Fibroblast of lung (primary cell): Measurements from ENCODE around the gene HPN.

Experiments
- EZH2 ChIP-seq: IDR thresholded peaks from 2 replicates; pipeline ENCODE4 v1.5.1; 2012; ENCODE audit warnings: low read length, control low read depth, mild to moderate bottlenecking; ENCODE audit errors: missing control alignments
- TF ChIP-seq, protein P1 (sequence below), 2 donors: IDR thresholded peaks in 1 of 2; conservative IDR thresholded peaks in 1 of 2; 1 replicate in 1 of 2; 2 replicates in 1 of 2; pipeline ENCODE4 v1.5.1; 2011 to 2012; ENCODE audit warnings: low read length in 2 of 2, control low read depth in 1 of 2, inconsistent platforms in 1 of 2, low read depth in 1 of 2, mild to moderate bottlenecking in 1 of 2

DNA sequence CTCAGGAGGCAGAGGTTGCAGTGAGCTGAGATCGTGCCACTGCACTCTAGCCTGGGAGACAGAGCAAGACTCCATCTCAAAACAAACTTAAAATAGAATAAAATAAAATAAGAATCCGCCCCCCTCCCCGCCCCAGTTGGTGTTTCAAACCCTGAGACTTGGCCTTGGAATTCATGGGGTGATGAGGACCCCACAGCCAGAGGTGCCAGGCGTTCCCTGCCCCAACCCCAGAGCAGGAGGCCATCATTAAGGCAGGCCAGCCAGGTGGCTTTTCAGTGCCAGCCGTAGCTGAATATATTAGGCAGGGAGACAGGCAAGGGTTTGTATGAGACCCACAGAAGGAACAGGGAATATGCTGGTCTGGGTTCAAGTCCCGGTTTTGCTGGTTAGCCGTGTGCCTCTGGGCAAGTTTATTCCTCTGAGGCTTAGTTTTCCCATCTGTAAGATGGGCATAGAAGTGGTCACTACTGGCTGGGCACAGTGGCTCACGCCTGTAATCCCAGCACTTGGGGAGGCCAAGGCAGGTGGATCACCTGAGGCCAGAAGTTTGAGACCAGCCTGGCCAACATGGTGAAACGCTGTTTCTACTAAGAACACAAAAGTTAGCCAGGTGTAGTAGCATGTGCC is 12.3 kb downstream of the HPN start:
- TF ChIP-seq, protein P1, sequence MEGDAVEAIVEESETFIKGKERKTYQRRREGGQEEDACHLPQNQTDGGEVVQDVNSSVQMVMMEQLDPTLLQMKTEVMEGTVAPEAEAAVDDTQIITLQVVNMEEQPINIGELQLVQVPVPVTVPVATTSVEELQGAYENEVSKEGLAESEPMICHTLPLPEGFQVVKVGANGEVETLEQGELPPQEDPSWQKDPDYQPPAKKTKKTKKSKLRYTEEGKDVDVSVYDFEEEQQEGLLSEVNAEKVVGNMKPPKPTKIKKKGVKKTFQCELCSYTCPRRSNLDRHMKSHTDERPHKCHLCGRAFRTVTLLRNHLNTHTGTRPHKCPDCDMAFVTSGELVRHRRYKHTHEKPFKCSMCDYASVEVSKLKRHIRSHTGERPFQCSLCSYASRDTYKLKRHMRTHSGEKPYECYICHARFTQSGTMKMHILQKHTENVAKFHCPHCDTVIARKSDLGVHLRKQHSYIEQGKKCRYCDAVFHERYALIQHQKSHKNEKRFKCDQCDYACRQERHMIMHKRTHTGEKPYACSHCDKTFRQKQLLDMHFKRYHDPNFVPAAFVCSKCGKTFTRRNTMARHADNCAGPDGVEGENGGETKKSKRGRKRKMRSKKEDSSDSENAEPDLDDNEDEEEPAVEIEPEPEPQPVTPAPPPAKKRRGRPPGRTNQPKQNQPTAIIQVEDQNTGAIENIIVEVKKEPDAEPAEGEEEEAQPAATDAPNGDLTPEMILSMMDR (conservative IDR thresholded peaks at IDR 0.05 in 1 of 2, IDR thresholded peaks at IDR 0.05 in 1 of 2; ENCODE audit: low read depth in 1 of 2, low read length in 2 of 2), result no peak
- no peak for TF ChIP-seq EZH2
